HEK293T (cell line): Measurements from ENCODE around the gene LCN1.

Source experiments
- FOXA1 ChIP-seq: fragments of 450-650 bp; IDR thresholded peaks from 2 replicates; pipeline ENCODE4 v1.6.1; 2016; ENCODE audit warnings: mild to moderate bottlenecking
- FOXM1 ChIP-seq: fragments of 450-650 bp; IDR thresholded peaks from 2 replicates; pipeline ENCODE4 v1.6.1; 2017; ENCODE audit warnings: mild to moderate bottlenecking, borderline replicate concordance
- HDGF ChIP-seq: fragments of 450-650 bp; IDR thresholded peaks from 2 replicates; pipeline ENCODE4 v1.6.1; 2017; ENCODE audit warnings: antibody characterized with exemption, borderline replicate concordance
- L3MBTL2 ChIP-seq: fragments of 450-650 bp; conservative IDR thresholded peaks from 2 replicates; pipeline ENCODE4 v1.6.1; 2016; ENCODE audit warnings: mild to moderate bottlenecking
- NFRKB ChIP-seq: fragments of 450-650 bp; IDR thresholded peaks from 2 replicates; pipeline ENCODE4 v1.6.1; 2016; ENCODE audit warnings: mild to moderate bottlenecking, moderate library complexity

DNA sequence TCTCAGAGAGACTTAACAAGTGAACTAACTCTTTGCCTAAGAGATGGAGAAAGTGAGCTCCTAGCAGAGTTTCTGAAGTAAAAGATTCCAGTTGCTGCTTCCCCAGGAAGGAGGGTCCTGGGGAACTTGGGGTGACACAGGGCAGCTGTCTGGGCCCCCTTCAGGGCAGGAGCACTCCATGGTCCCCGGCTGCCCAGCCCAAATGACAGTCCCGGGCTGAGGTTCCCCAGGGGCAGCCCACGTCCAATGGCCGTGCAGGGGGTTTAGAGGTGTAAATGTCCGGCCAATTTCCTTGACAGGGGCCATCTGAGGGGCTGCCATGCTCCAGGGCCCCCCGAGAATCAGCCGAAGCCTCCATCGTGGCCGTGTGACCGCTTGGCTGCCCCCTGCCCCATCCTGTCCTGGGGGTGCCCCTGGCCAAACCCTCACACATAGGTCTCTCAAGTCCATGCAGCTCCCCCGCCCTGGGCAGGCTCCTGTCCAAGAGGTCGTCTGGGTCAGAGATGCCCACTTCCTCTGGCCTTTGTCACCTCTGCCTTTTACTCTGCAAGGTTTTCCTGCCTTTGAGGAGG lies 47.2 kb upstream of the LCN1 start:
- no peak for TF ChIP-seq FOXA1
- TF ChIP-seq FOXM1, result no peak
- TF ChIP-seq NFRKB, result no peak
- TF ChIP-seq L3MBTL2, result no peak
- TF ChIP-seq HDGF, result no peak
